Osteocyte (in vitro differentiated cells): Measurements from ENCODE around the gene ST3GAL5. TPM values are rescaled to one million over a fixed set of nuclear protein-coding genes. Genes with fewer than 3 reads are reported as not detected.
A peak's percentile ranks its signal among the peaks of the same experiment; 100 is the strongest.

ENCODE experiments used
- DNase-seq: peaks from one replicate; pipeline ENCODE4 v3.0.0; 2021; ENCODE audit warnings: mixed read lengths; ENCODE audit not compliant: unreplicated experiment; ENCODE audit errors: extremely low spot score
- H3K27ac Mint-ChIP-seq: one replicate; pipeline ENCODE4 v1.8.0; 2021; ENCODE audit warnings: mild to moderate bottlenecking, mixed read lengths; ENCODE audit not compliant: unreplicated experiment
- H3K27me3 Mint-ChIP-seq: one replicate; pipeline ENCODE4 v1.8.0; 2021; ENCODE audit warnings: mixed read lengths; ENCODE audit not compliant: unreplicated experiment
- H3K36me3 Mint-ChIP-seq: one replicate; pipeline ENCODE4 v1.8.0; 2021; ENCODE audit warnings: mixed read lengths; ENCODE audit not compliant: unreplicated experiment
- H3K4me1 Mint-ChIP-seq: one replicate; pipeline ENCODE4 v1.8.0; 2021; ENCODE audit warnings: mixed read lengths; ENCODE audit not compliant: unreplicated experiment
- H3K4me3 Mint-ChIP-seq: one replicate; pipeline ENCODE4 v1.8.0; 2021; ENCODE audit warnings: mild to moderate bottlenecking, moderate library complexity, mixed read lengths; ENCODE audit not compliant: unreplicated experiment
- H3K9me3 Mint-ChIP-seq: one replicate; pipeline ENCODE4 v1.8.0; 2021; ENCODE audit warnings: mixed read lengths; ENCODE audit not compliant: unreplicated experiment
- total RNA-seq: library from RNA; stranded (reverse); gene quantifications from 2 replicates; pipeline ENCODE4 v1.2.1, GENCODE V29; 2021
- TF ChIP-seq, protein P1 (sequence below): fragments of 200-600 bp; sonication (generic); IDR thresholded peaks from 2 replicates; pipeline ENCODE4 v1.5.0; 2021; ENCODE audit warnings: antibody characterized with exemption, mild to moderate bottlenecking, moderate library complexity

ST3GAL5 gene
- total RNA-seq, 1 donor from 2014 or later, result 42.2 TPM

DNA sequence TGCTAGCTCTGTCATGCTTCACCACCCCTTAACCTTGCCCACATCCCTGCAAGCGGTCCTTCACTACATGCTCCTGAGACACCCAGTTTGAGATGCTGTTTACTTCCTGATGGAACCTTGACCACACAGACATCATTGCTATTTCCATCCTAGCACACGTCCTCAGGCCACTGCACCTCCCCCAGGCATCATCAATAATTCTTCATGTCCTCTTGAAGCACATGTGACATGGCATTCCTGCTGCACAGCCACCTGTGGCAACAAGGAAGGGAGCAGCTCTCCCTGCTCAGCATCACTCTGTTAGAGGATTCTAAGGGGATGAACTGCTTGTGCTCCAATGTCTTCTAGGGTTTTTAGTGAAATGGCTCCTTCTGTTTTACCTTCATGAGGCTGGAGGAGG lies 26.1 kb upstream of the ST3GAL5 start:
- TF ChIP-seq, protein P1, sequence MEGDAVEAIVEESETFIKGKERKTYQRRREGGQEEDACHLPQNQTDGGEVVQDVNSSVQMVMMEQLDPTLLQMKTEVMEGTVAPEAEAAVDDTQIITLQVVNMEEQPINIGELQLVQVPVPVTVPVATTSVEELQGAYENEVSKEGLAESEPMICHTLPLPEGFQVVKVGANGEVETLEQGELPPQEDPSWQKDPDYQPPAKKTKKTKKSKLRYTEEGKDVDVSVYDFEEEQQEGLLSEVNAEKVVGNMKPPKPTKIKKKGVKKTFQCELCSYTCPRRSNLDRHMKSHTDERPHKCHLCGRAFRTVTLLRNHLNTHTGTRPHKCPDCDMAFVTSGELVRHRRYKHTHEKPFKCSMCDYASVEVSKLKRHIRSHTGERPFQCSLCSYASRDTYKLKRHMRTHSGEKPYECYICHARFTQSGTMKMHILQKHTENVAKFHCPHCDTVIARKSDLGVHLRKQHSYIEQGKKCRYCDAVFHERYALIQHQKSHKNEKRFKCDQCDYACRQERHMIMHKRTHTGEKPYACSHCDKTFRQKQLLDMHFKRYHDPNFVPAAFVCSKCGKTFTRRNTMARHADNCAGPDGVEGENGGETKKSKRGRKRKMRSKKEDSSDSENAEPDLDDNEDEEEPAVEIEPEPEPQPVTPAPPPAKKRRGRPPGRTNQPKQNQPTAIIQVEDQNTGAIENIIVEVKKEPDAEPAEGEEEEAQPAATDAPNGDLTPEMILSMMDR, result no peak
- DNase-seq, result no peak
- H3K9me3 Mint-ChIP-seq, result no peaks in the 10 kb centered on the region

DNA sequence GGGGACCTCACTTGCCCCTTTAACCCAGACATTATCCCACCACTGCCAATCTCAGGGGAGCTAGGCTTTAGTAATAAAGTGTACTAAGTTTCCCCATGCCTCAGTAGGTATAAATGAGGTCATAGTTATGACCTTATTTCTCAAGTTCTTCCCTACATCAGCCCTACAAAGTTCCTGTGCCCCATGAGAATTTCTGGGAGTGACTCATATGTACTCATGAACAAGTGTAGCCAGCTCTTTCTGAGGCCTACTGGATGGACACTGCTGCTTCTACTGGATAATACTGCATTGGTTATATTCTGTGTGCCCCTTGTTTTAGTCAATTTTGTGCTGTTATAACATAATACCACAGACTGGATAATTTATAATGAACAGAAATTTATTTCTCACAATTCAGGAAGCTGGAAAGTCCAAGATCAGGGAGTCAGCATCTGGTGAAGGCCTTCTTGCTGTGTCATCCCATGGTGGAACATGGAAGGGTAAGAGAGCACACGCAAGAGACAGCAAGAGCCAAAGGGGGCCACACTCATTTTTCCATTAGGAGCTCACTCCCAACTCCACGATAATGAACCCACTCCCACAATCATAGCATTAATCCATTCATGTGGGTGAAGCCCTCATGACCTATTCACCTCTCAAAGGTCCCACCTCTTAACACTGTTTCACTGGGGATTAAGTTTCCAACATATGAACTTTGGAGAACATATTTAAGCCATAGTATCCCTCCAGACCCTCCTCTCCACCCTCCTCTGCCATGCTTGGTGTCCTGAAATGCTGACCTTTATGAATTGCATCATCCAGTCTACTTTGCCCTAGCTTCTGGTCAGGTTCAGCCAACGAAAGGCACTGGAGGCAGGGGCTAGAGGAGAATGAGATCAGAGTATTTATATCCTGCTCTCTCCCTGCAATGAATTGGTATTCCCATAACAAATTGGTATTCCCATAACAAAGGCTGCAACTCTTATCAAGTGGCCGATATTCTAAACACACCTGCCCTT lies 25.4 kb upstream of the ST3GAL5 start:
- no peak overlapping the region for H3K27ac Mint-ChIP-seq
- no peak overlapping the region for H3K4me3 Mint-ChIP-seq
- TF ChIP-seq, protein P1, result no peak
- H3K4me1 Mint-ChIP-seq, result peaks cover 35% of the 10 kb centered on the region
- H3K9me3 Mint-ChIP-seq, result no peaks in the 10 kb centered on the region
- H3K36me3 Mint-ChIP-seq, result no peaks in the 10 kb centered on the region
- no peaks in the 10 kb centered on the region for H3K27me3 Mint-ChIP-seq
- DNase-seq, result no peak

More for the DNA sequence above, 26.1 kb upstream of the ST3GAL5 start:
- no peaks in the 10 kb centered on the region for H3K36me3 Mint-ChIP-seq
- no peak overlapping the region for H3K27ac Mint-ChIP-seq
- peaks cover 34% of the 10 kb centered on the region for H3K4me1 Mint-ChIP-seq
- H3K4me3 Mint-ChIP-seq, result no peak overlapping the region
- H3K27me3 Mint-ChIP-seq, result no peaks in the 10 kb centered on the region

DNA sequence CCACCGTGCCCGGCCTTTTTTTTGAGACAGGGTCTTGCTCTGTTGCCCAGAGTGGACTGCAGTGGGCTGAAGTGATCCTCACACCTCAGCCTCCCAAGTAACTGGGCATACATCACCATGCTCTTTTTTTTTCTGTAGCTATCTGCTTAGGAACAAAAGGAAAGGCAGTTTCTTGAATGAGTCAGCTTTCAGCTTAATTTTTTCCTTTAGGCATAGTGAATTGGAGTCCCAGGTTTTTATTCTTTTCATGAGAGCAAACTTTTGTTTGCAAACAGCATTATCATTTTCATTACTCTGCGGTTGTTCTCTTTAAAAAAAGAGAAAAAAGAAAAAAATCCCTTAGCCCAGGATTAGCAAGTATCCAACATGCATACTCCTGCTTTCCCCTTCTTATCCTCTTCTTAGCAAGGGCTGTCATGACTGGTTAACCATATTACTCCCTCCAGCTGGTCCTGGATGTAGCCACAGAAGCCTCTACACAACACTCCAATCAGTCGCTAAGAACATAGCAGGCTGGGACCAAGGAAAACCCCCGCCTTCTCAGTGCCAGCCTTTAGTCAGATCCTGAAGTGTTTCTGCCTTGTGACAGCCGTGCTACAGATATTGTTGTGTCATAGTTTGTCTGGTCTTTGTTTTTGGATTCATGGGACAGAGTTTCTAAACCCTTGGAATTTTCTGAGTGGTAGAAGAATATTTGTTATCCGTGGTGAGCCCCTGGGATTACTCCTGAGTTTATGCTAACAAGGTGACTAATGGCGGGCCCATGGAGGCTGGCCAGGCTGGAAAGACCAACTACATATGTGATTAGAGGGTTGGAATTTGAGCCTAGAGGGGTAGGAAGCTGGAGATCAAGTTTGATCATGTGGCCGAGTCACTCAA lies 23.3 kb upstream of the ST3GAL5 start:
- no peaks in the 10 kb centered on the region for H3K9me3 Mint-ChIP-seq
- no peaks in the 10 kb centered on the region for H3K36me3 Mint-ChIP-seq
- peak overlapping the region; percentile 94 for H3K27ac Mint-ChIP-seq
- H3K27me3 Mint-ChIP-seq, result no peaks in the 10 kb centered on the region
- H3K4me1 Mint-ChIP-seq, result peaks cover 41% of the 10 kb centered on the region
- H3K4me3 Mint-ChIP-seq, result no peak overlapping the region
- no peak for DNase-seq
- TF ChIP-seq, protein P1, result no peak

DNA sequence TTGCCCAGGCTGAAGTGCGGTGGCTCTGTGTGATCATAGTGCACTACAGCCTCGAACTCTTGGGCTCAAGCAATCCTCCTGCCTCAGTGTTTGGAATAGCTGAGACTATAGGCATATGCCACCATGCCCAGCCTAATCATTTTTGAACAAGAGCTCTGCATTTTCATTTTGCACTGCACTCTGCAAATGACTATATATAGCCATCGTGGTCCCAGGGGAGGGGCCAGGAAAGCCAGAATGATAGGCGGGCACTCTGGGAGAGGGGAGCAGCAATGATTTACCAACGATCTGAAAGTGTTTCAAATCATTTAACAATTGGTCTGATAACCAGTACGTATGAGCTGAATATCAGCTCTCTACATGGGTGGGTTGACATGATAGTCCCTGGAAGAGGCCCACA lies 22.3 kb upstream of the ST3GAL5 start:
- TF ChIP-seq, protein P1, result no peak
- H3K4me1 Mint-ChIP-seq, result peaks cover 43% of the 10 kb centered on the region
- no peak for DNase-seq
- H3K4me3 Mint-ChIP-seq, result no peak overlapping the region
- no peaks in the 10 kb centered on the region for H3K36me3 Mint-ChIP-seq
- H3K9me3 Mint-ChIP-seq, result no peaks in the 10 kb centered on the region
- no peaks in the 10 kb centered on the region for H3K27me3 Mint-ChIP-seq
- H3K27ac Mint-ChIP-seq, result peak overlapping the region; percentile 94
